HepG2 (cell line): Measurements from ENCODE around the gene UBTD2. TPM values are rescaled to one million over a fixed set of nuclear protein-coding genes. Genes with fewer than 3 reads are reported as not detected.

Source experiments
- FOXO1 ChIP-seq: sonication (generic); formaldehyde crosslinking; IDR thresholded peaks from 2 replicates; pipeline ENCODE4 v1.4.0; 2020; ENCODE audit warnings: missing genetic modification reagents
- IRF2 ChIP-seq: IDR thresholded peaks from 2 replicates; pipeline ENCODE4 v1.6.1; 2018; ENCODE audit warnings: missing genetic modification reagents, missing compliant biosample characterization
- MAFF ChIP-seq: IDR thresholded peaks from 2 replicates; pipeline ENCODE4 v1.6.1; 2011; ENCODE audit warnings: low read depth, low read length, improper control_type of control experiment
- MTF1 ChIP-seq: sonication (generic); formaldehyde crosslinking; IDR thresholded peaks from 2 replicates; pipeline ENCODE4 v1.5.0; 2020; ENCODE audit warnings: missing genetic modification reagents
- MYC ChIP-seq: sonication (generic); formaldehyde crosslinking; IDR thresholded peaks from 2 replicates; pipeline ENCODE4 v1.9.0; 2021; ENCODE audit warnings: missing genetic modification reagents, borderline replicate concordance
- NFKB2 ChIP-seq: sonication (generic); formaldehyde crosslinking; IDR thresholded peaks from 2 replicates; pipeline ENCODE4 v1.4.0; 2020; ENCODE audit warnings: missing genetic modification reagents, borderline replicate concordance
- NONO ChIP-seq, 2 experiments: fragments of 450-650 bp in 1 of 2; sonication (generic) in 1 of 2; formaldehyde crosslinking in 1 of 2; IDR thresholded peaks in 1 of 2; conservative IDR thresholded peaks in 1 of 2; 2 replicates each; pipeline versions ENCODE4 v1.6.1 to v1.8.0; 2017 to 2022; ENCODE audit warnings: mild to moderate bottlenecking in 1 of 2, missing genetic modification reagents in 1 of 2, moderate library complexity in 1 of 2
- PCBP1 ChIP-seq: fragments of 200-400 bp; formaldehyde crosslinking; IDR thresholded peaks from 2 replicates; pipeline ENCODE4 v1.6.1; 2017; ENCODE audit warnings: mild to moderate bottlenecking, low read depth, low read length, borderline replicate concordance
- RARG ChIP-seq: sonication (generic); formaldehyde crosslinking; IDR thresholded peaks from 2 replicates; pipeline ENCODE4 v1.4.0; 2020; ENCODE audit warnings: low read depth, mild to moderate bottlenecking, missing genetic modification reagents
- RFX3 ChIP-seq: IDR thresholded peaks from 2 replicates; pipeline ENCODE4 v1.6.1; 2016; ENCODE audit warnings: missing biosample characterization, missing genetic modification reagents
- SNRNP70 ChIP-seq: fragments of 200-400 bp; formaldehyde crosslinking; IDR thresholded peaks from 2 replicates; pipeline ENCODE4 v1.6.1; 2017; ENCODE audit warnings: mild to moderate bottlenecking, low read depth, low read length, moderate library complexity
- SRF ChIP-seq: IDR thresholded peaks from 2 replicates; pipeline ENCODE4 v1.6.1; 2011; ENCODE audit warnings: mild to moderate bottlenecking, low read depth, low read length, moderate library complexity
- TP53 ChIP-seq: sonication (generic); formaldehyde crosslinking; conservative IDR thresholded peaks from 2 replicates; pipeline ENCODE4 v1.4.0; 2020; ENCODE audit warnings: missing genetic modification reagents
- ZFP36 ChIP-seq: fragments of 150-350 bp; IDR thresholded peaks from 2 replicates; pipeline ENCODE4 v1.6.1; 2018; ENCODE audit warnings: borderline replicate concordance, low read length, low read depth; ENCODE audit not compliant: partially characterized antibody
- ZNF138 ChIP-seq: sonication (generic); formaldehyde crosslinking; IDR thresholded peaks from 2 replicates; pipeline ENCODE4 v1.5.0; 2020; ENCODE audit warnings: mild to moderate bottlenecking, low read depth, missing genetic modification reagents
- ZNF367 ChIP-seq: sonication (generic); formaldehyde crosslinking; IDR thresholded peaks from 2 replicates; pipeline ENCODE4 v1.4.0; 2020; ENCODE audit warnings: missing genetic modification reagents, borderline replicate concordance
- ZNF446 ChIP-seq: sonication (generic); formaldehyde crosslinking; IDR thresholded peaks from 2 replicates; pipeline ENCODE4 v1.5.0; 2020; ENCODE audit warnings: mild to moderate bottlenecking, missing genetic modification reagents
- ZNF709 ChIP-seq: sonication (generic); formaldehyde crosslinking; IDR thresholded peaks from 2 replicates; pipeline ENCODE4 v1.5.0; 2020; ENCODE audit warnings: mild to moderate bottlenecking, missing genetic modification reagents
- ZNF747 ChIP-seq: sonication (generic); formaldehyde crosslinking; IDR thresholded peaks from 2 replicates; pipeline ENCODE4 v1.8.1; 2023; ENCODE audit warnings: missing genetic modification reagents, mild to moderate bottlenecking, borderline replicate concordance
- polyA plus RNA-seq, 8 experiments: library from polyadenylated mRNA; depleted of rRNA in 3 of 8; stranded (reverse) in 7 of 8; unstranded in 1 of 8; fragments of >200 nt; fragmentation: Illumina TruSeq in 4 of 8; extraction: Trizol in 4 of 8; gene quantifications; 2 replicates each; pipeline versions ENCODE4 v1.2.1 to v1.2.3, GENCODE V29; 2011 to 2016; ENCODE audit warnings: low read depth in 4 of 8, missing spikeins in 1 of 8, mixed read lengths in 1 of 8; ENCODE audit not compliant: insufficient read depth in 1 of 8
- total RNA-seq, 5 experiments: library from RNA; depleted of rRNA; stranded (reverse); fragments of >200 nt; fragmentation: Illumina TruSeq; extraction: Trizol; gene quantifications; 2 replicates each; pipeline ENCODE4 v1.2.3, GENCODE V29; 2016; ENCODE audit warnings: low read depth in 1 of 5
- TF ChIP-seq, protein P1 (sequence below): sonication (generic); formaldehyde crosslinking; IDR thresholded peaks from 2 replicates; pipeline ENCODE4 v1.5.0; 2020; ENCODE audit warnings: missing genetic modification reagents
- TF ChIP-seq, protein P2 (sequence below), 2 experiments: fragments of 450-650 bp in 1 of 2; sonication (generic) in 1 of 2; formaldehyde crosslinking; IDR thresholded peaks; 2 replicates each; pipeline versions ENCODE4 v1.5.0 to v1.8.0; 2020 to 2022; ENCODE audit warnings: mild to moderate bottlenecking in 1 of 2, missing genetic modification reagents in 1 of 2
- TF ChIP-seq, protein P3 (sequence below): sonication (generic); formaldehyde crosslinking; IDR thresholded peaks from 2 replicates; pipeline ENCODE4 v1.8.0; 2022; ENCODE audit warnings: mild to moderate bottlenecking, missing genetic modification reagents, moderate library complexity
- TF ChIP-seq, protein P4 (sequence below): sonication (generic); formaldehyde crosslinking; IDR thresholded peaks from 2 replicates; pipeline ENCODE4 v1.5.0; 2020; ENCODE audit warnings: missing genetic modification reagents, mild to moderate bottlenecking, borderline replicate concordance
- TF ChIP-seq, protein P5 (sequence below): sonication (generic); formaldehyde crosslinking; IDR thresholded peaks from 2 replicates; pipeline ENCODE4 v1.8.0; 2022; ENCODE audit warnings: mild to moderate bottlenecking, missing genetic modification reagents, borderline replicate concordance

Gene UBTD2
- total and polyA plus RNA-seq, 2 of the 13 experiments (the other 11 are each of a cell fraction or from before 2014, with no cell fraction given), result 15.2 to 24.1 TPM

DNA sequence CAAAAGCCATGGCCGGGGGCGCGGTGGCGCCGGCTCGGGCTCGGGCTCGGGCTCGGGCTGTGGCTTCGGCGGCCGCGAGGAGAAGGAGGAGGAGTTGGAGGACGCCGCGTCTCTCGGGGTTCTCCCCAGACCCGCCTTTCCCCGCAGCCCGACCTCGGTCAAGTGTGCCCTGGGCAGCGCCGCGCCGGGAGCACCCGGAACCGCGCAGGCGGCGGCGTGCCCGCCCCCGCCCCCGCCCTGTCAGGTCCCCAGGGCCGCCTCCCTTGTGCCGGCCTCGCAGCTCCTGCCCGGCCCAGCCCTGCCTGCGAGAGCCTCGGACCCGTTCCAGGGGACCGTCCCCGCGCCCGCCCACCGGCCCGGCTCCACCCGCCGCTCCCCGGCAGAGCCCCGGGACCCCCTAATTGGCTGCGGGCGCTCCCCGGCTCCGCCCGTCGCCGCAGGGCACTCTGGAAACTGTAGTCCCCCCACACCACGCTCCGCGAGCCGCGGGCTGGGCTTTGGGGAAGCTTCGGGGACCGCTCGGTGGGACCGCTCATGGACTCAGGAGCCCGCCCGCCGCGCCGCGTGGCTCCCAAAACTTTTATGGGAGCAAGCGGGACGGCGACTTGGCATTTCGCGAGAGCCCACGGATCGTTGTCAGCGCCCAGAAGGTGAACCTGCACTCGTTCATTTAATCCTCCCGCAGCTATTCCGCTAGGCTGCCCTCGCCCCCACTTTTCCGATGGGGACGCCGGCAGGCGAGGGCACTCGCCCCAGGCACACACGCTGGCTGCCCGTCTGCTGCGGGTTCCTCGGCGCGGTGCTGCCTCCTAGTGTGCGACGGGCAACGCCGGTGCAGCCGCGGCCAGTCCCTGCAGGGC is 95.3 kb downstream of the UBTD2 start, which contains the start of gene STK10 (continued):
- TF ChIP-seq, protein P1, sequence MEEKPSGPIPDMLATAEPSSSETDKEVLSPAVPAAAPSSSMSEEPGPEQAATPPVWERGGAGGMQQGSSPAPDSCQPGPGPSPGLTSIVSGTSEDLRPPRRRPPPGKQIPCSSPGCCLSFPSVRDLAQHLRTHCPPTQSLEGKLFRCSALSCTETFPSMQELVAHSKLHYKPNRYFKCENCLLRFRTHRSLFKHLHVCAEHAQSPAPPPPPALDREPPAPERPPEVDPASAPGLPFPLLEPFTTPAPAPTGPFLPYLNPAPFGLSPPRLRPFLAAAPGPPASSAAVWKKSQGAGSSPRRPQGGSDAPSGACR, result 0 out of 2 replicates have a peak, but pooled peaks have one; percentile 56
- TF ChIP-seq NONO (IDR thresholded peaks at IDR 0.05), result no peak
- TF ChIP-seq NONO (CRISPR knock-in tag; conservative IDR thresholded peaks at IDR 0.05), result peak; percentile 83
- peak; percentile 61; the same call in 1 of the 2 replicates for TF ChIP-seq TP53 (CRISPR knock-in tag)
- TF ChIP-seq ZNF709 (CRISPR knock-in tag), result peak; percentile 49; the same call in 1 of the 2 replicates
- no peak for TF ChIP-seq SNRNP70
- TF ChIP-seq MTF1 (CRISPR knock-in tag), result no peak
- TF ChIP-seq MAFF, result no peak
- TF ChIP-seq ZNF367, result 0 out of 2 replicates have a peak, but pooled peaks have one; percentile 48
- TF ChIP-seq, protein P2, sequence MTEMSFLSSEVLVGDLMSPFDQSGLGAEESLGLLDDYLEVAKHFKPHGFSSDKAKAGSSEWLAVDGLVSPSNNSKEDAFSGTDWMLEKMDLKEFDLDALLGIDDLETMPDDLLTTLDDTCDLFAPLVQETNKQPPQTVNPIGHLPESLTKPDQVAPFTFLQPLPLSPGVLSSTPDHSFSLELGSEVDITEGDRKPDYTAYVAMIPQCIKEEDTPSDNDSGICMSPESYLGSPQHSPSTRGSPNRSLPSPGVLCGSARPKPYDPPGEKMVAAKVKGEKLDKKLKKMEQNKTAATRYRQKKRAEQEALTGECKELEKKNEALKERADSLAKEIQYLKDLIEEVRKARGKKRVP (CRISPR knock-in tag; IDR thresholded peaks at IDR 0.05), result 0 out of 4 replicates have a peak, but pooled peaks of 1 of the 2 experiments have one; percentile 38
- TF ChIP-seq, protein P3, sequence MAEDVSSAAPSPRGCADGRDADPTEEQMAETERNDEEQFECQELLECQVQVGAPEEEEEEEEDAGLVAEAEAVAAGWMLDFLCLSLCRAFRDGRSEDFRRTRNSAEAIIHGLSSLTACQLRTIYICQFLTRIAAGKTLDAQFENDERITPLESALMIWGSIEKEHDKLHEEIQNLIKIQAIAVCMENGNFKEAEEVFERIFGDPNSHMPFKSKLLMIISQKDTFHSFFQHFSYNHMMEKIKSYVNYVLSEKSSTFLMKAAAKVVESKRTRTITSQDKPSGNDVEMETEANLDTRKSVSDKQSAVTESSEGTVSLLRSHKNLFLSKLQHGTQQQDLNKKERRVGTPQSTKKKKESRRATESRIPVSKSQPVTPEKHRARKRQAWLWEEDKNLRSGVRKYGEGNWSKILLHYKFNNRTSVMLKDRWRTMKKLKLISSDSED (CRISPR knock-in tag), result no peak
- TF ChIP-seq RFX3 (CRISPR knock-in tag), result no peak
- TF ChIP-seq RARG (CRISPR knock-in tag), result no peak
- TF ChIP-seq ZNF138 (CRISPR knock-in tag), result no peak
- TF ChIP-seq PCBP1, result no peak; the same call in 1 of the 2 replicates
- no peak for TF ChIP-seq SRF
- no peak for TF ChIP-seq ZNF747
- TF ChIP-seq MYC (CRISPR knock-in tag), result peak; percentile 87
- TF ChIP-seq IRF2 (CRISPR knock-in tag), result peak; percentile 69; the same call in 1 of the 2 replicates
- no peak for TF ChIP-seq ZNF446 (CRISPR knock-in tag)
- no peak for TF ChIP-seq ZFP36
- peak; percentile 26; the same call in 1 of the 2 replicates for TF ChIP-seq FOXO1
- TF ChIP-seq, protein P4, sequence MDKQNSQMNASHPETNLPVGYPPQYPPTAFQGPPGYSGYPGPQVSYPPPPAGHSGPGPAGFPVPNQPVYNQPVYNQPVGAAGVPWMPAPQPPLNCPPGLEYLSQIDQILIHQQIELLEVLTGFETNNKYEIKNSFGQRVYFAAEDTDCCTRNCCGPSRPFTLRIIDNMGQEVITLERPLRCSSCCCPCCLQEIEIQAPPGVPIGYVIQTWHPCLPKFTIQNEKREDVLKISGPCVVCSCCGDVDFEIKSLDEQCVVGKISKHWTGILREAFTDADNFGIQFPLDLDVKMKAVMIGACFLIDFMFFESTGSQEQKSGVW (CRISPR knock-in tag), result no peak
- TF ChIP-seq NFKB2 (CRISPR knock-in tag), result peak; percentile 75; the same call in 1 of the 2 replicates
- TF ChIP-seq, protein P5, sequence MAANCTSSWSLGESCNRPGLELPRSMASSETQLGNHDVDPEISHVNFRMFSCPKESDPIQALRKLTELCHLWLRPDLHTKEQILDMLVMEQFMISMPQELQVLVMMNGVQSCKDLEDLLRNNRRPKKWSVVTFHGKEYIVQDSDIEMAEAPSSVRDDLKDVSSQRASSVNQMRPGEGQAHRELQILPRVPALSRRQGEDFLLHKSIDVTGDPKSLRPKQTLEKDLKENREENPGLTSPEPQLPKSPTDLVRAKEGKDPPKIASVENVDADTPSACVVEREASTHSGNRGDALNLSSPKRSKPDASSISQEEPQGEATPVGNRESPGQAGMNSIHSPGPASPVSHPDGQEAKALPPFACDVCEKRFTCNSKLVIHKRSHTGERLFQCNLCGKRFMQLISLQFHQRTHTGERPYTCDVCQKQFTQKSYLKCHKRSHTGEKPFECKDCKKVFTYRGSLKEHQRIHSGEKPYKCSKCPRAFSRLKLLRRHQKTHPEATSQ (CRISPR knock-in tag), result peak; percentile 62; the same call in 1 of the 2 replicates
